Daoy (cell line): ENCODE measurements around the gene GNRH2. TPM values are rescaled to one million over a fixed set of nuclear protein-coding genes. Genes with fewer than 3 reads are reported as not detected.

Source experiments
- total RNA-seq: library from RNA; depleted of rRNA; stranded (reverse); fragments of >200 nt; shearing (Covaris generic); gene quantifications from 2 replicates; pipeline ENCODE4 v1.2.3, GENCODE V29; 2014; rRNA removed

Gene GNRH2
- total RNA-seq, 1 experiment from 2014 or later, result not detected

Other genes starting within 250 kb of the GNRH2 start
- 2.0 and 2.7 TPM in 2 replicates for gene CPXM1, start 243.0 kb upstream of the GNRH2 start, total RNA-seq
- gene C20orf141, start 228.6 kb upstream of the GNRH2 start, total RNA-seq, result not detected in 2 replicates
- not detected in 2 replicates for gene TMEM239, start 227.3 kb upstream of the GNRH2 start, total RNA-seq
- 13.9 and 15.9 TPM in 2 replicates for gene PCED1A, start 203.0 kb upstream of the GNRH2 start, total RNA-seq
- gene VPS16, start 202.9 kb upstream of the GNRH2 start, total RNA-seq, result 29.8 and 30.9 TPM in 2 replicates
- 11.0 and 12.2 TPM in 2 replicates for gene PTPRA, start 170.1 kb upstream of the GNRH2 start, total RNA-seq
- 98.0 and 109 TPM in 2 replicates for gene MRPS26, start 2.4 kb downstream of the GNRH2 start, total RNA-seq
- not detected in 2 replicates for gene OXT, start 28.0 kb downstream of the GNRH2 start, total RNA-seq
- gene AVP, start 41.1 kb downstream of the GNRH2 start, total RNA-seq, result not detected in 2 replicates
- gene FASTKD5, start 116.2 kb downstream of the GNRH2 start, total RNA-seq, result 16.9 and 18.8 TPM in 2 replicates
- gene UBOX5, start 116.2 kb downstream of the GNRH2 start, total RNA-seq, result 2.0 and 3.0 TPM in 2 replicates
- gene LZTS3, start 129.9 kb downstream of the GNRH2 start, total RNA-seq, result 1.1 and 3.2 TPM in 2 replicates
- 35.7 and 57.9 TPM in 2 replicates for gene DDRGK1, start 161.1 kb downstream of the GNRH2 start, total RNA-seq
- gene ITPA, start 165.9 kb downstream of the GNRH2 start, total RNA-seq, result 102 and 106 TPM in 2 replicates
- gene SLC4A11, start 195.6 kb downstream of the GNRH2 start, total RNA-seq, result 0.34 and 0.57 TPM in 2 replicates